Endodermal cell (in vitro differentiated cells): ENCODE results near the gene PLEKHM2. TPM values are rescaled to one million over a fixed set of nuclear protein-coding genes. Genes with fewer than 3 reads are reported as not detected.
A peak's percentile ranks its signal among the peaks of the same experiment; 100 is the strongest.

ENCODE experiments used
- DNase-seq: peaks from one replicate; pipeline ENCODE4 v3.0.0-alpha.2; 2017
- H3K27ac ChIP-seq: 2 replicates; pipeline ENCODE4 v1.5.1; 2013; ENCODE audit warnings: mild to moderate bottlenecking, low read depth, low read length, moderate library complexity
- H3K27me3 ChIP-seq: 2 replicates; pipeline ENCODE4 v1.6.1; 2013; ENCODE audit warnings: mild to moderate bottlenecking, low read length, moderate library complexity; ENCODE audit not compliant: insufficient read depth, control insufficient read depth, poor library complexity, severe bottlenecking
- H3K36me3 ChIP-seq: 2 replicates; pipeline ENCODE4 v1.7.0; 2013; ENCODE audit warnings: mild to moderate bottlenecking, low read length, moderate library complexity; ENCODE audit not compliant: control insufficient read depth, insufficient read depth
- H3K4me1 ChIP-seq: one replicate; pipeline ENCODE4 v1.7.0; 2013; ENCODE audit warnings: low read length; ENCODE audit not compliant: control insufficient read depth, insufficient read depth
- H3K4me3 ChIP-seq: 2 replicates; pipeline ENCODE4 v1.5.1; 2013; ENCODE audit warnings: mild to moderate bottlenecking, low read length, moderate library complexity
- H3K9ac ChIP-seq: 2 replicates; pipeline ENCODE4 v1.6.1; 2013; ENCODE audit warnings: mild to moderate bottlenecking, low read length, moderate library complexity; ENCODE audit not compliant: poor library complexity, severe bottlenecking; ENCODE audit errors: extremely low read depth
- H3K9me3 ChIP-seq: 2 replicates; pipeline ENCODE4 v1.6.1; 2013; ENCODE audit warnings: mild to moderate bottlenecking, low read length, moderate library complexity; ENCODE audit not compliant: control insufficient read depth
- H3K27ac Mint-ChIP-seq: 2 replicates; pipeline ENCODE4 v1.8.0; 2020; ENCODE audit warnings: mixed read lengths
- H3K27me3 Mint-ChIP-seq: 2 replicates; pipeline ENCODE4 v1.8.0; 2021; ENCODE audit warnings: mild to moderate bottlenecking, mixed read lengths; ENCODE audit not compliant: insufficient read depth
- H3K36me3 Mint-ChIP-seq: 2 replicates; pipeline ENCODE4 v1.8.0; 2020; ENCODE audit warnings: low read depth, mixed read lengths
- H3K4me1 Mint-ChIP-seq: 2 replicates; pipeline ENCODE4 v1.8.0; 2020; ENCODE audit warnings: mixed read lengths
- H3K4me3 Mint-ChIP-seq: 2 replicates; pipeline ENCODE4 v1.8.0; 2020; ENCODE audit warnings: mild to moderate bottlenecking, moderate library complexity, mixed read lengths
- H3K9me3 Mint-ChIP-seq: 2 replicates; pipeline ENCODE4 v1.8.0; 2020; ENCODE audit warnings: mild to moderate bottlenecking, mixed read lengths
- CTCF ChIP-seq: fragments of 200-600 bp; sonication (generic); conservative IDR thresholded peaks from 2 replicates; pipeline ENCODE4 v1.5.0; 2021; ENCODE audit warnings: antibody characterized with exemption, mild to moderate bottlenecking
- WGBS, 2 experiments: methylation state at CpG; one replicate each; pipeline versions ENCODE4 v1.1.5 to v1.1.7; 2013; ENCODE audit warnings: missing lambda C conversion rate in 2 of 2, mixed read lengths in 1 of 2; ENCODE audit not compliant: insufficient coverage in 1 of 2, insufficient read length in 1 of 2; 5-methylcytosine and 5-hydroxymethylcytosine counted together
- long read RNA-seq, 4 experiments: library from polyadenylated mRNA in 2 of 4; library from RNA in 1 of 4; library from capped mRNA in 1 of 4; stranded (forward) in 3 of 4; unstranded in 1 of 4; transcript quantifications; one replicate each; pipeline ENCODE4 v2.0.0, GENCODE V29; 2020 to 2021; ENCODE audit warnings: inconsistent platforms in 1 of 4
- polyA plus RNA-seq, 2 experiments: library from polyadenylated mRNA; stranded (reverse); fragments of 50-300 nt; gene quantifications; one replicate each; pipeline ENCODE4 v1.2.3, GENCODE V29; 2013
- total RNA-seq, 2 donors: library from RNA; stranded (reverse); fragmentation: NEBNext Ultra II Directional in 1 of 2; extraction: Animal tissue kit (Norgen Biotek cat#: 25700) in 1 of 2; gene quantifications; 2 replicates in 1 of 2; 3 replicates in 1 of 2; pipeline ENCODE4 v1.2.1, GENCODE V29; 2021

PLEKHM2 gene, protein sequence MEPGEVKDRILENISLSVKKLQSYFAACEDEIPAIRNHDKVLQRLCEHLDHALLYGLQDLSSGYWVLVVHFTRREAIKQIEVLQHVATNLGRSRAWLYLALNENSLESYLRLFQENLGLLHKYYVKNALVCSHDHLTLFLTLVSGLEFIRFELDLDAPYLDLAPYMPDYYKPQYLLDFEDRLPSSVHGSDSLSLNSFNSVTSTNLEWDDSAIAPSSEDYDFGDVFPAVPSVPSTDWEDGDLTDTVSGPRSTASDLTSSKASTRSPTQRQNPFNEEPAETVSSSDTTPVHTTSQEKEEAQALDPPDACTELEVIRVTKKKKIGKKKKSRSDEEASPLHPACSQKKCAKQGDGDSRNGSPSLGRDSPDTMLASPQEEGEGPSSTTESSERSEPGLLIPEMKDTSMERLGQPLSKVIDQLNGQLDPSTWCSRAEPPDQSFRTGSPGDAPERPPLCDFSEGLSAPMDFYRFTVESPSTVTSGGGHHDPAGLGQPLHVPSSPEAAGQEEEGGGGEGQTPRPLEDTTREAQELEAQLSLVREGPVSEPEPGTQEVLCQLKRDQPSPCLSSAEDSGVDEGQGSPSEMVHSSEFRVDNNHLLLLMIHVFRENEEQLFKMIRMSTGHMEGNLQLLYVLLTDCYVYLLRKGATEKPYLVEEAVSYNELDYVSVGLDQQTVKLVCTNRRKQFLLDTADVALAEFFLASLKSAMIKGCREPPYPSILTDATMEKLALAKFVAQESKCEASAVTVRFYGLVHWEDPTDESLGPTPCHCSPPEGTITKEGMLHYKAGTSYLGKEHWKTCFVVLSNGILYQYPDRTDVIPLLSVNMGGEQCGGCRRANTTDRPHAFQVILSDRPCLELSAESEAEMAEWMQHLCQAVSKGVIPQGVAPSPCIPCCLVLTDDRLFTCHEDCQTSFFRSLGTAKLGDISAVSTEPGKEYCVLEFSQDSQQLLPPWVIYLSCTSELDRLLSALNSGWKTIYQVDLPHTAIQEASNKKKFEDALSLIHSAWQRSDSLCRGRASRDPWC
- total RNA-seq, result 10 to 100 TPM; 46.9 to 50.4 TPM
- 41.0 TPM for polyA plus RNA-seq (2013, experiment 1 of 2)
- polyA plus RNA-seq (2013, experiment 2 of 2), result 37.9 TPM
- long read RNA-seq, experiment 1, full-length matches to known transcripts, result 3 of 27 reads
- long read RNA-seq, experiment 1, partial matches to known transcripts, result 20 of 27 reads
- long read RNA-seq, experiment 1, other reads (novel, unspliced or antisense), result 4 of 27 reads
- long read RNA-seq, experiment 2, full-length matches to known transcripts, result 35 of 81 reads
- long read RNA-seq, experiment 2, partial matches to known transcripts, result 27 of 81 reads
- long read RNA-seq, experiment 2, other reads (novel, unspliced or antisense), result 19 of 81 reads
- long read RNA-seq, experiment 3, full-length matches to known transcripts, result 1 of 24 reads
- long read RNA-seq, experiment 3, partial matches to known transcripts, result 18 of 24 reads
- long read RNA-seq, experiment 3, other reads (novel, unspliced or antisense), result 5 of 24 reads
- long read RNA-seq, experiment 4, result 0 reads

DNA sequence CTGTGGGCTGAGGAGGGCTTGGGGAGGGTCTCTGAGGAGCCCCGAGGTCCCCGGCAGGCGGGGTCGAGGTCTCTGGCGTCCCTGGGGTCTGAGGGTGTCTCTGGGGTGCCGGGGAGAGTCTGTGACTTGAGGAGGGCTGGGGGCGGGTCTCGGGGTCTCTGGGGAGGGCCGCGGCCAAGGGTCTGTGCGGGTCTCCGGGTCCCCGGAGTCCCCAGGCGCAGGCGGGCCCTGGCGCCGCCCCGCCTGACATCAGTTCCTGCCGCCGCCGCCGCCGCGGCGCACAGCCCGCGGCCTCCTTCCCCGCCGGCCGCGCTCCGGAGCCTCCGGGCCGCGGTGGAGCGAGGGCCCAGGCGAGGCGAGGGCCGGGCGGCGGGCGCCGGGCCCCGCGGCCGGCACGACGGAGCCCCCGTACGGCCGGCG is at the start of gene PLEKHM2:
TSS of gene PLEKHM2 (plus strand) at position 279 of the 420 bp plus-strand sequence. CDS start 239 bp downstream, outside the sequence.
- DNase-seq, result peak; percentile 71
- peaks cover 7% of the 10 kb centered on the region for H3K9me3 ChIP-seq
- Mint-ChIP-seq H3K4me3 (peak within 1 kb of the TSS; percentile 74), H3K27me3 (peaks cover 2% of the 10 kb centered on the region), H3K27ac (peak within 1 kb of the TSS; percentile 82), H3K9me3 (peaks cover 4% of the 10 kb centered on the region), H3K36me3 (peaks cover 18% of the 10 kb centered on the region), H3K4me1 (peaks cover 21% of the 10 kb centered on the region)
- WGBS, 2 experiments, result 0% methylated on average over 51 of the region's 52 CpGs; no CpG with 5 or more reads in 1 of the 2 experiments
- no peak for TF ChIP-seq CTCF
- H3K27me3 ChIP-seq, result no peaks in the 10 kb centered on the region
- H3K9ac ChIP-seq, result peak within 1 kb of the TSS; percentile 72
- H3K36me3 ChIP-seq, result peaks cover 3% of the 10 kb centered on the region
- H3K27ac ChIP-seq, result peak within 1 kb of the TSS; percentile 78
- H3K4me1 ChIP-seq, result peaks cover 3% of the 10 kb centered on the region
- peak within 1 kb of the TSS; percentile 93 for H3K4me3 ChIP-seq

DNA sequence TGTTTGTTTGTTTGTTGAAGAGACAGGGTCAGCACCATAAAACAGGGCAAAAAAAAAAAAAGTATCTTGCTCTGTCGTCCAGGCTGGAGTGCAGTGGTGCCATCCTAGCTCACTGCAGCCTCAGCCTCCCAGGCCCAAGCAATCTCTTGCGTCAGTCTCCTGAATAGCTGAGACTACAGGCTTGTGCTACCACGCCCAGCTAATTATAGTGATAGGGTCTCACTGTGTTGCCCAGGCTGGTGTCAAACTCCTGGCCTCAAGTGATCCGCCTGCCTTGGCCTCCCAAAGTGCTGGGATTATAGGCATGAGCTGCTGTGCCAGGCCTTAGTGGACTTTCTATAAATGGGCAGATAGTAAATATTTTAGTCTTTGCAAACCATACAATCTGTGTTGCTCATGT is 47.7 kb upstream of the PLEKHM2 start:
- Mint-ChIP-seq H3K27me3 (no peaks in the 10 kb centered on the region), H3K4me1 (no peaks in the 10 kb centered on the region), H3K9me3 (no peaks in the 10 kb centered on the region), H3K4me3 (no peak overlapping the region), H3K36me3 (peaks cover 87% of the 10 kb centered on the region), H3K27ac (no peak overlapping the region)
- no peak overlapping the region for H3K27ac ChIP-seq
- H3K27me3 ChIP-seq, result no peaks in the 10 kb centered on the region
- WGBS, 2 experiments, result 93 to 97% methylated on average over 2 to 4 of the region's 4 CpGs
- DNase-seq, result no peak
- no peak for TF ChIP-seq CTCF
- no peaks in the 10 kb centered on the region for H3K9me3 ChIP-seq
- H3K4me1 ChIP-seq, result no peaks in the 10 kb centered on the region
- H3K36me3 ChIP-seq, result peaks cover 85% of the 10 kb centered on the region
- no peak overlapping the region for H3K4me3 ChIP-seq
- H3K9ac ChIP-seq, result no peak overlapping the region
